Endothelial cell (in vitro differentiated cells): ENCODE results near the gene OSBPL3. TPM values are rescaled to one million over a fixed set of nuclear protein-coding genes. Genes with fewer than 3 reads are reported as not detected.

Experiments used
- DNase-seq: peaks from one replicate; pipeline ENCODE4 v3.0.0; 2021; ENCODE audit warnings: low spot score
- H3K27ac Mint-ChIP-seq: one replicate; pipeline ENCODE4 v1.8.0; 2021; ENCODE audit warnings: mixed read lengths, inconsistent platforms; ENCODE audit not compliant: unreplicated experiment
- H3K27me3 Mint-ChIP-seq: one replicate; pipeline ENCODE4 v1.8.0; 2021; ENCODE audit warnings: mild to moderate bottlenecking, moderate library complexity, mixed read lengths, inconsistent platforms; ENCODE audit not compliant: unreplicated experiment
- H3K36me3 Mint-ChIP-seq: one replicate; pipeline ENCODE4 v1.8.0; 2021; ENCODE audit warnings: mild to moderate bottlenecking, low read depth, mixed read lengths, inconsistent platforms; ENCODE audit not compliant: unreplicated experiment
- H3K4me1 Mint-ChIP-seq: one replicate; pipeline ENCODE4 v1.8.0; 2021; ENCODE audit warnings: mild to moderate bottlenecking, mixed read lengths, inconsistent platforms; ENCODE audit not compliant: unreplicated experiment
- H3K4me3 Mint-ChIP-seq: one replicate; pipeline ENCODE4 v1.8.0; 2021; ENCODE audit warnings: mild to moderate bottlenecking, mixed read lengths, inconsistent platforms; ENCODE audit not compliant: unreplicated experiment
- H3K9me3 Mint-ChIP-seq: one replicate; pipeline ENCODE4 v1.8.0; 2021; ENCODE audit warnings: mixed read lengths, inconsistent platforms; ENCODE audit not compliant: unreplicated experiment
- total RNA-seq: library from RNA; stranded (reverse); fragmentation: NEBNext Ultra II Directional; extraction: Animal tissue kit (Norgen Biotek cat#: 25700); gene quantifications from one replicate; pipeline ENCODE4 v1.2.1, GENCODE V29; 2021; ENCODE audit not compliant: unreplicated experiment
- TF ChIP-seq, protein P1 (sequence below): fragments of 200-600 bp; sonication (generic); IDR thresholded peaks from one replicate; pipeline ENCODE4 v1.5.0; 2021; ENCODE audit warnings: antibody characterized with exemption; ENCODE audit not compliant: unreplicated experiment

The OSBPL3 gene
- total RNA-seq, 1 donor from 2014 or later, result 3.1 TPM

GRCh38 chr7:24943096-24943948 is 36.7 kb downstream of the OSBPL3 start:
- Mint-ChIP-seq H3K4me3 (no peak overlapping the region), H3K36me3 (no peaks in the 10 kb centered on the region), H3K27me3 (no peaks in the 10 kb centered on the region), H3K27ac (no peak overlapping the region), H3K9me3 (no peaks in the 10 kb centered on the region), H3K4me1 (no peaks in the 10 kb centered on the region)
- DNase-seq, result no peak
- TF ChIP-seq, protein P1, sequence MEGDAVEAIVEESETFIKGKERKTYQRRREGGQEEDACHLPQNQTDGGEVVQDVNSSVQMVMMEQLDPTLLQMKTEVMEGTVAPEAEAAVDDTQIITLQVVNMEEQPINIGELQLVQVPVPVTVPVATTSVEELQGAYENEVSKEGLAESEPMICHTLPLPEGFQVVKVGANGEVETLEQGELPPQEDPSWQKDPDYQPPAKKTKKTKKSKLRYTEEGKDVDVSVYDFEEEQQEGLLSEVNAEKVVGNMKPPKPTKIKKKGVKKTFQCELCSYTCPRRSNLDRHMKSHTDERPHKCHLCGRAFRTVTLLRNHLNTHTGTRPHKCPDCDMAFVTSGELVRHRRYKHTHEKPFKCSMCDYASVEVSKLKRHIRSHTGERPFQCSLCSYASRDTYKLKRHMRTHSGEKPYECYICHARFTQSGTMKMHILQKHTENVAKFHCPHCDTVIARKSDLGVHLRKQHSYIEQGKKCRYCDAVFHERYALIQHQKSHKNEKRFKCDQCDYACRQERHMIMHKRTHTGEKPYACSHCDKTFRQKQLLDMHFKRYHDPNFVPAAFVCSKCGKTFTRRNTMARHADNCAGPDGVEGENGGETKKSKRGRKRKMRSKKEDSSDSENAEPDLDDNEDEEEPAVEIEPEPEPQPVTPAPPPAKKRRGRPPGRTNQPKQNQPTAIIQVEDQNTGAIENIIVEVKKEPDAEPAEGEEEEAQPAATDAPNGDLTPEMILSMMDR, result no peak

- Mint-ChIP-seq H3K4me3 (no peak overlapping the region), H3K27ac (no peak overlapping the region), H3K9me3 (no peaks in the 10 kb centered on the region), H3K36me3 (no peaks in the 10 kb centered on the region), H3K27me3 (no peaks in the 10 kb centered on the region), H3K4me1 (no peaks in the 10 kb centered on the region)
- no peak for DNase-seq
- TF ChIP-seq, protein P1, result no peak
These were observed 37.8 kb downstream of the OSBPL3 start for GRCh38 chr7:24942226-24942625.

GRCh38 chr7:24939416-24939815 is 40.6 kb downstream of the OSBPL3 start:
- no peaks in the 10 kb centered on the region for H3K27me3 Mint-ChIP-seq
- no peak overlapping the region for H3K4me3 Mint-ChIP-seq
- TF ChIP-seq, protein P1, result no peak
- H3K36me3 Mint-ChIP-seq, result no peaks in the 10 kb centered on the region
- H3K9me3 Mint-ChIP-seq, result no peaks in the 10 kb centered on the region
- DNase-seq, result no peak
- no peaks in the 10 kb centered on the region for H3K4me1 Mint-ChIP-seq
- no peak overlapping the region for H3K27ac Mint-ChIP-seq

GRCh38 chr7:24936121-24936824 is 43.7 kb downstream of the OSBPL3 start:
- Mint-ChIP-seq H3K9me3 (no peaks in the 10 kb centered on the region), H3K4me3 (no peak overlapping the region), H3K4me1 (no peaks in the 10 kb centered on the region), H3K27ac (no peak overlapping the region), H3K27me3 (no peaks in the 10 kb centered on the region), H3K36me3 (no peaks in the 10 kb centered on the region)
- DNase-seq, result no peak
- TF ChIP-seq, protein P1, result no peak

GRCh38 chr7:24933298-24933697 is 46.7 kb downstream of the OSBPL3 start:
- H3K27me3 Mint-ChIP-seq, result no peaks in the 10 kb centered on the region
- H3K4me1 Mint-ChIP-seq, result no peaks in the 10 kb centered on the region
- H3K36me3 Mint-ChIP-seq, result no peaks in the 10 kb centered on the region
- no peaks in the 10 kb centered on the region for H3K9me3 Mint-ChIP-seq
- no peak overlapping the region for H3K4me3 Mint-ChIP-seq
- no peak for DNase-seq
- TF ChIP-seq, protein P1, result no peak
- no peak overlapping the region for H3K27ac Mint-ChIP-seq
